ENCODE data around the gene MTIF3. TPM values are rescaled to one million over a fixed set of nuclear protein-coding genes. Genes with fewer than 3 reads are reported as not detected.

The MTIF3 gene, protein sequence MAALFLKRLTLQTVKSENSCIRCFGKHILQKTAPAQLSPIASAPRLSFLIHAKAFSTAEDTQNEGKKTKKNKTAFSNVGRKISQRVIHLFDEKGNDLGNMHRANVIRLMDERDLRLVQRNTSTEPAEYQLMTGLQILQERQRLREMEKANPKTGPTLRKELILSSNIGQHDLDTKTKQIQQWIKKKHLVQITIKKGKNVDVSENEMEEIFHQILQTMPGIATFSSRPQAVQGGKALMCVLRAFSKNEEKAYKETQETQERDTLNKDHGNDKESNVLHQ
- 43.9 and 53.6 TPM in 2 replicates for total RNA-seq

DNA sequence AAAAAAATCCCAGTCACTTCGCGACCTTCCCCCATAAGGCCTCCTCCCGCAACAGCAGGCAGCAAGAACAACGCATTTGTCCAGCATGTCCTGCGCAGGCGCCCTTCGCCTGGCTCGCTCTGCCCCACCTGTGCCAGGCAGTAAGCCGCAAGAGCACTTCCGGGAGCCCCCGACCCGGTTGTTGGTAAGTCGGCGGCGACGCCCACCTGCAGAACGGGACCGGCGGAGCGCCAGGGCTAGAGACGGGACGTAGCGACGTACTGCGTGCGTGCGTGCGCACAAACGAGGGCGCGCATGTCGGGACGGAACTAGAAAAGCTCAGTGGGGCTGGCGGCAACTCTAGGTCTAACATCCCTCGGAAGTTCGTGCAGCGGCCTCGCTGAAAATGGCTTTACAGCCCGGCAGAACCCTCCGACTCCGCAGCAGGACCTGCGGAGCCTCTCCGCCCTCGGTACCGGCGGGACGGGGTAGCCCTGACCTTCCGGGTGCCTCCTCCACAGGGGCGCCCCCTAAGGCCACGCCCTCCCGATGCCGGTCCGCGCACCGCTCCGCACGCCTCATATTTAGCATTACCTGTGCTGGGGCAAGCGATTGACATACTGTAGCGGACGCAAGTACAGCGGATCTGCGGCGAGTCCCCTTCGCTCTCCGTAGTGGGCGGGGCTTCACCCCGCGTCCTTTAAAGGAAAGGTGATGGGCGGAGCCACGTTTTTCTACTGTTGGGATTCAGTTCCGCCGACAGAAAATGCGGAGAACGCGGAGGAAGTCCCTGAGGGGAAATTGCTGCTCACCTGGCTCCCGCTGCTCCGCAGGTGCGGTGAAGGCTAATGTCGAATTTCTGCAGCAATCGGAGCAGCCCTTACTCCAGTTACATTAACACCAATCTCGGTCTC is at the start of gene MTIF3:
Gene MTIF3 (minus strand): TSS at position 629 of the 893 bp plus-strand sequence. CDS start 10,116 bp downstream, outside the sequence.

DNA sequence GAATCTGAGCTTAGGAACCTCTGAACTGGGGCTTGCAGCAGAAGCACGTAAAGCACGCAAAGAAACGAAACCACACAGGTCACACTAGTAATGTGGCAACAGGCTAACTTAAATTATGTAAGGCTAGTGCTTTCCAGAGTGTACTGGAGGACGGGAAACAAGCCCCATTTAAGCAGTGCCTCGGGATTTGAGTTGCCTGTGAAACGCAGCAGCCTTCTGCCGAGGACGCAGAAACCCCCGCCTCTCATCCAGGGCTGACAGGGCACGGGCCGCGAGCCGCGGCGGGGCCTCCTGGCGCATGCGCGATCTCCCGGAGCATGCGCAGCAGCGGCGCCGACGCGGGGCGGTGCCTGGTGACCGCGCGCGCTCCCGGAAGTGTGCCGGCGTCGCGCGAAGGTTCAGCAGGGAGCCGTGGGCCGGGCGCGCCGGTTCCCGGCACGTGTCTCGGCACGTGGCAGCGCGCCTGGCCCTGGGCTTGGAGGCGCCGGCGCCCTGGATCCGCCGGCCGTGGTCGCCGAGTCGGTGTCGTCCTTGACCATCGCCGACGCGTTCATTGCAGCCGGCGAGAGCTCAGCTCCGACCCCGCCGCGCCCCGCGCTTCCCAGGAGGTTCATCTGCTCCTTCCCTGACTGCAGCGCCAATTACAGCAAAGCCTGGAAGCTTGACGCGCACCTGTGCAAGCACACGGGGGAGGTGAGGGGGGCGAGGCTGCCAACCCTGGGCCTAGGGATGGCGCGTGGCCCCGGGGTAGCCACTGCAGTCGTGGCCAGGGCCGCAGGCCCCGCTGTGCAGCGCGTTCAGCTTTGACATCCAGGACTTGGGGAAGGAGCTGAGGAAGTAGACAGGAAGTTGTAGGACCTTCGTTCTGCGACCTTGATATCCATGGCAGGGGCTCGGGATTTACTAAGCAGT is 25.9 kb downstream of the MTIF3 start, which contains the start of gene GTF3A:
Gene GTF3A (plus strand): TSS at position 374 of the 912 bp plus-strand sequence.

Other genes starting within 250 kb of the MTIF3 start
- 842 and 1,022 TPM in 2 replicates for gene RPL21, start 199.0 kb downstream of the MTIF3 start, total RNA-seq
- gene RASL11A, start 179.7 kb downstream of the MTIF3 start, total RNA-seq: 2.6 and 3.3 TPM in 2 replicates
- 110 and 165 TPM in 2 replicates for gene GTF3A, start 25.9 kb downstream of the MTIF3 start, total RNA-seq
- gene LNX2, start 170.0 kb upstream of the MTIF3 start, total RNA-seq: 7.8 and 9.1 TPM in 2 replicates
- 119 and 121 TPM in 2 replicates for gene POLR1D, start 171.3 kb upstream of the MTIF3 start, total RNA-seq

Data from epithelial cell of umbilical artery (primary cell).